ENCODE results near the gene SH3RF3.

DNA sequence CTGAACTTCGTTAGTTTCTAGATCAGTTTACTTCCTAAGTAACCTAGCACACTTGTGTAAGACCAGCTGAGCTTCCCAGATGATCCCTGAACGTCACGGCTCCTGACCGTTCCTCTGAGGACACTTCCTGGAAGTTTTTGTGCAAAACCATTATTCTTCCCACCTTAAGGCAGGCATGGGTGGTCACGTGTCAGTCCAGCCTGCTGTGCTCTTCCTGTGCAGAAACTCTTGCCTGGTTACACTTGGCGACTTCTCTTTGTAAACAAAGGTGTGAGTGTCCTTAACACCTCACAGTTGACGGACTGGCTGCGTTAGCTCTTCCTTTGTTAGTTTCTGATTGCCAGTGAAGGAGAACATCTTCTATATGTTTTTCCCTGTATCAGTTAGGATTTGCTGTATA lies 118.3 kb downstream of the SH3RF3 start:
- TF ChIP-seq, protein P1, sequence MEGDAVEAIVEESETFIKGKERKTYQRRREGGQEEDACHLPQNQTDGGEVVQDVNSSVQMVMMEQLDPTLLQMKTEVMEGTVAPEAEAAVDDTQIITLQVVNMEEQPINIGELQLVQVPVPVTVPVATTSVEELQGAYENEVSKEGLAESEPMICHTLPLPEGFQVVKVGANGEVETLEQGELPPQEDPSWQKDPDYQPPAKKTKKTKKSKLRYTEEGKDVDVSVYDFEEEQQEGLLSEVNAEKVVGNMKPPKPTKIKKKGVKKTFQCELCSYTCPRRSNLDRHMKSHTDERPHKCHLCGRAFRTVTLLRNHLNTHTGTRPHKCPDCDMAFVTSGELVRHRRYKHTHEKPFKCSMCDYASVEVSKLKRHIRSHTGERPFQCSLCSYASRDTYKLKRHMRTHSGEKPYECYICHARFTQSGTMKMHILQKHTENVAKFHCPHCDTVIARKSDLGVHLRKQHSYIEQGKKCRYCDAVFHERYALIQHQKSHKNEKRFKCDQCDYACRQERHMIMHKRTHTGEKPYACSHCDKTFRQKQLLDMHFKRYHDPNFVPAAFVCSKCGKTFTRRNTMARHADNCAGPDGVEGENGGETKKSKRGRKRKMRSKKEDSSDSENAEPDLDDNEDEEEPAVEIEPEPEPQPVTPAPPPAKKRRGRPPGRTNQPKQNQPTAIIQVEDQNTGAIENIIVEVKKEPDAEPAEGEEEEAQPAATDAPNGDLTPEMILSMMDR (IDR thresholded peaks at IDR 0.05 in 4 of 5, conservative IDR thresholded peaks at IDR 0.05 in 1 of 5): no peak
- TF ChIP-seq POLR2A (IDR thresholded peaks at IDR 0.05): no peak
